Umbilical cord (tissue), 2 donors: ENCODE results near the gene IREB2. TPM values are rescaled to one million over a fixed set of nuclear protein-coding genes. Genes with fewer than 3 reads are reported as not detected.
"Not testable (repeated sequence)": the region's sequence is repeated elsewhere in the genome, so short reads cannot be mapped to it uniquely, and the experiment has no call there.

Source experiments
- DNase-seq: peaks from one replicate; pipeline ENCODE4 v3.0.0-alpha.2; 2015; ENCODE audit warnings: low spot score
- total RNA-seq: library from RNA; depleted of rRNA; stranded (reverse); fragments of >200 nt; gene quantifications from one replicate; pipeline ENCODE4 v1.2.3, GENCODE V29; 2014; ENCODE audit warnings: low replicate concordance; ENCODE audit not compliant: insufficient read depth

Gene IREB2
- total RNA-seq, 1 donor from 2014 or later, result 58.3 TPM

- DNase-seq, result no peak
These were observed 23.3 kb downstream of the IREB2 start for GRCh38 chr15:78461171-78461888.

- no peak for DNase-seq
These were observed 31.0 kb downstream of the IREB2 start for GRCh38 chr15:78469031-78469430.

DNA sequence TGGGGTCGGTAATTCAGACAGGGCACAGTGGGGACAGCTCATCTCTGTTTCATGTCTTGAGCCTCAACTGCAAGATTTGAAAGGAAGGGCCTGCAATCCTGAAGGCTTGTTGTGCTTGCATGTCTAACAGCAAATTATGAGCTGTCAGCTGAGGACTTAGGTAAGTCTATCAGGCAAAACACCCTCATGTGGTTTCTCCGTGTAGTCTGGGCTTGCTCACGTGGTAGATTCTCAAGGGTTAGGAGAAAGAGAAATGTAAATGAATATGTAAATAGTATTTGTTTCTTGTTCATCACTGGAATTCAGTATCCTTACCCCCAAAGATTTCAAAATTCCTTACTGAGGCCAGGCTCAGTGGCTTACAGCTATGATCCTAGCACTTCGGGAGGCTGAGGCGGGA lies 39.3 kb downstream of the IREB2 start:
- DNase-seq, result no peak

DNA sequence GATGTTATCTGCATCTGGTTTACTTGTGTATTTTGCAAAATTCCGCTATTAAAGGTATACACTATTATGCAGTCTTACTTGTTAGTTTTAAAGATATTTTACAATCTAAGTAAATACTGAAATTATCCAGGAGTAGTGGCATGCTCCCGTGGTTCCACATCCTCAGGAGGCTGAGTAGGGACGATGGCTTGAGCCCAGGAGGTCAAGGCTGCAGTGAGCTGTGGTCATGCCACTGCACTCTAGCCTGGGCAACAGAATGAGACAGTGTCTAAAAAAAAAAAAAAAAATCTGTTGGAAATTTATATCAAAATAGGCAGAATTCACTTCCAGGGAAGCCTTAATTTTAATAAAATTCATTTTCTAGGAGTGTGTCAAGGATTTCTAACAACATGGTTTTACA lies 41.6 kb downstream of the IREB2 start:
- DNase-seq, result no peak

GRCh38 chr15:78481917-78482316 lies 43.9 kb downstream of the IREB2 start:
- DNase-seq, result no peak

DNA sequence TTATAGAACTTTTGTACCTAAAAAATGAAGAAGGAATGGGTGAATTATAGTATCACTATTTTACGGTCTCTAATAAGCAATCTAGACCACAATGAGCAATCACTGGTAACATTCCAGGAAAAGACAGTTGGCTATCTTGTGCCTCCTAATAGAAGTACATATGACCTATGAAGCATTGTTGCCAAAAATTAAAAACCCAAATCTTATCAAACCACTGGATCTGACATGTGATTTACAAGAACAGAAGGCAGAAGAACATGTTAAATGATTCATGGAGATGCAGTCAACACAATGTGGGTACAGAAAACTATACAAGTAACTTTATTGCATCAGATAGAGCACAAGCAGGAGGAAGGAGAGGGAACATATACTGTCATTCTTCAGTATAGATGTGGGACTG lies 54.9 kb downstream of the IREB2 start:
- DNase-seq, result no peak

DNA sequence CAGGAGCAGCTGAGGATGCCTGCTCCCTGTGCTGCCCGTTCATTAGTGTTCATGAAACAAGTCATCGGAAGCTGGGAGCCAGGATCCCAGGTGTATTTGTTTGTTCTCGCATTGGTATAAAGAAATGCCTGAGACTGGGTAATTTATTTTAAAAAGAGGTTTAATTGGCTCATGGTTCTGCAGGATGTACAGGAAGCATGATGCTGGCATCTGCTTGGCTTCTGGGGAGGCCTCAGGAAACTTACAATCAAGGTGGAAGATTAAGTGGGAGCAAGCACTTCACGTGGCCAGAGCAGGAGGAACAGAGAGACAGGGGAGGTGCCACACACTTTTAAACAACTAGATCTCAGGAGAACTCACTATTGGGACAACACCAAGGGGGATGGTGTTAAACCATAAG lies 63.8 kb downstream of the IREB2 start:
- no peak for DNase-seq

DNA sequence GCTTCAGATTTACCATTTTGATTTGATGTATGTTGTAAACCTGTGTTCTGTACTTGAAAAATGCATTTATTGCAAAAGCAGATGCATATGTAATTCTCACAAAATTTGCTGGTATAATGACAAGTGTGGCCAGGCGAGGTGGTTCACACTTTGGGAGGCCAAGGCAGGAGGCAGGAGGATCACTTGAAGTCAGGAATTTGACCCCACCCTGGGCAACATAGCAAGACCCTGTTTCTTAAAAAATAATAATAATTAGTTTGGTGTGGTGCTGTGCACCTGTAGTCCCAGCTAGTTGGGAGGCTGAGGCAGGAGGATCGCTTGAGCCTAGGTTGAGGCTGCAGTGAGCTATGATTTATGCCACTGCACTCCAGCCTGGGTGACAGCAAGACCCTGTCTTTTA lies 64.6 kb downstream of the IREB2 start:
- DNase-seq, result no peak

GRCh38 chr15:78506971-78507830 lies 69.2 kb downstream of the IREB2 start, which contains the start of gene HYKK:
Gene HYKK (plus strand): TSS chr15:78507577. CDS start chr15:78513089, 5,512 bp downstream.
- DNase-seq, result peak; percentile 99

GRCh38 chr15:78507831-78508160 lies 69.8 kb downstream of the IREB2 start:
- DNase-seq, result no peak

DNA sequence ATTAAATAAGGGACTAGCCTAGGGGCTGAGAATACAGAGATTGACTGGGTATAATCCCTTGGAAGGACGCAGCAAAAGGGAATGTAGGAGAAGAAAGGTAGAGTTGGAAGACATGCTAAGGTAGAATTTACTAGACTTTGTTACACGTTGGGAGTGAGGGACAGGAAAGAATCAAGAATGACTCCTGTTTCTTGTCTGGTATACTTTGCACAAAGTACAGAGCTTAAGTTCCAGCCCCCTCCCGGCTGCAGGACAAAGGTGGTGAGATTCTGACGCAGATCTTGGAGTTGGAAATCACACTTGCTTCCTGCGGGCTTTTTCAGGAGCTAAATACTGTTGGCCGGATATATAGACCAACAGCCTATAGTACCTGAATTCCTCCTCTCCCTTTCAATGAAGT lies 70.3 kb downstream of the IREB2 start:
- DNase-seq, result no peak

GRCh38 chr15:78509726-78510312 lies 71.8 kb downstream of the IREB2 start:
- no peak for DNase-seq

DNA sequence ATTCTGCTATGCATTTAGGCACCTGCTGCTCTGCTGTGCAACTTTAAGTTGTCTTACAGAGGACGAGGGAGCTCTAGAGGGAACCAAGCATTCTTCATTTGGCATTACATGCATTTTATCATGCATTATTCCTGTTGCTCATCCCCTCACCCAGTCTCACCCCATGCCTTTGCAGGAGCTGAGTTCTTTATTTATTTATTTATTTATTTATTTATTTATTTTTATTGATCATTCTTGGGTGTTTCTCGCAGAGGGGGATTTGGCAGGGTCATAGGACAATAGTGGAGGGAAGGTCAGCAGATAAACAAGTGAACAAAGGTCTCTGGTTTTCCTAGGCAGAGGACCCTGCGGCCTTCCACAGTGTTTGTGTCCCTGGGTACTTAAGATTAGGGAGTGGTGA lies 82.0 kb downstream of the IREB2 start:
- not testable (repeated sequence) for DNase-seq

DNA sequence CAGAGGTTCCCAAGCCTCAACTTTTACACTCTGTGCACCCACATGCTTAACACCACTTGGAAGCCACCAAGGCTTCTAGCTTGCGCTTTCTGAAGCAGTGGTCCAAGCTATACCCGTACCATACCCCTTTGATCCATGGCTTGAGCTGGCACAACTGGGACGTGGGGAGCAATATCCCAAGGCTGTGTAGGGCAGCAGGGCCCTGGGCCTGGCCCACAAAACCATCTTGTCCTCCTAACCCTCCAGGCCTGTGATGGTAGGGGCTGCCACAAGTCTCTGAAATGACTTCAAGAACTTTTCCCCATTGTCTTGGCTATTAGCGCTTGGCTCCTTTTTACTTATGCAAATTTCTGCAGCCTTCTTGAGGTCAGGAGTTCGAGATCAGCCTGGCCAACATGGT lies 86.2 kb downstream of the IREB2 start:
- no peak for DNase-seq

- DNase-seq, result no peak
These were observed 89.3 kb downstream of the IREB2 start for GRCh38 chr15:78527325-78527724.

- no peak for DNase-seq
These were observed 95.3 kb downstream of the IREB2 start for GRCh38 chr15:78533331-78533730.

GRCh38 chr15:78536134-78536533 lies 98.1 kb downstream of the IREB2 start:
- peak; percentile 10 for DNase-seq

- DNase-seq, result peak; percentile 7
These were observed 99.4 kb downstream of the IREB2 start for GRCh38 chr15:78537266-78537905.

- no peak for DNase-seq
These were observed 100.3 kb downstream of the IREB2 start for GRCh38 chr15:78538358-78538757.

GRCh38 chr15:78539464-78540140 lies 101.6 kb downstream of the IREB2 start:
- not testable (repeated sequence) for DNase-seq

- peak; percentile 96 for DNase-seq
These were observed 102.3 kb downstream of the IREB2 start, which contains the start of gene PSMA4 for GRCh38 chr15:78540141-78540870. Gene PSMA4 (plus strand): TSS chr15:78540444. CDS start chr15:78541928, 1,484 bp downstream.
